Sigmoid colon (tissue), 7 donors: Measurements from ENCODE around the gene CDH23. TPM values are rescaled to one million over a fixed set of nuclear protein-coding genes. Genes with fewer than 3 reads are reported as not detected.

Source experiments
- DNase-seq: peaks from one replicate; pipeline ENCODE4 v3.0.0-alpha.2; 2019
- H3K27ac ChIP-seq, 4 donors: fragments of 200-600 bp; sonication (generic); one replicate each; pipeline ENCODE4 v1.5.1; 2016 to 2019; ENCODE audit warnings: mild to moderate bottlenecking in 1 of 4
- H3K27me3 ChIP-seq, 3 donors: fragments of 200-600 bp; sonication (generic); one replicate each; pipeline ENCODE4 v1.5.1; 2019; ENCODE audit warnings: mild to moderate bottlenecking in 1 of 3
- H3K36me3 ChIP-seq, 4 donors: fragments of 200-600 bp; sonication (generic); one replicate each; pipeline ENCODE4 v1.5.1; 2016 to 2019
- H3K4me1 ChIP-seq, 4 donors: fragments of 200-600 bp; sonication (generic); one replicate each; pipeline ENCODE4 v1.5.1; 2017 to 2019
- H3K4me3 ChIP-seq, 4 donors: fragments of 200-600 bp; sonication (generic); one replicate each; pipeline ENCODE4 v1.5.1; 2017 to 2019; ENCODE audit warnings: mild to moderate bottlenecking in 2 of 4, moderate library complexity in 1 of 4
- H3K9me3 ChIP-seq, 4 donors: fragments of 200-600 bp in 3 of 4; sonication (generic) in 3 of 4; one replicate each; pipeline versions ENCODE4 v1.5.1 to v1.6.1; 2013 to 2019
- EP300 ChIP-seq, 4 donors: sonication (generic); formaldehyde crosslinking; IDR thresholded peaks; one replicate each; pipeline ENCODE4 v1.6.1; 2017; ENCODE audit warnings: antibody characterized with exemption in 4 of 4
- POLR2A ChIP-seq, 2 donors: fragments of 450-650 bp; IDR thresholded peaks; one replicate each; pipeline ENCODE4 v1.6.1; 2016; ENCODE audit warnings: antibody characterized with exemption in 2 of 2, mild to moderate bottlenecking in 2 of 2, moderate library complexity in 2 of 2
- POLR2AphosphoS5 ChIP-seq, 4 donors: sonication (generic); formaldehyde crosslinking; IDR thresholded peaks; one replicate each; pipeline ENCODE4 v1.6.1; 2017; ENCODE audit warnings: antibody characterized with exemption in 4 of 4
- whole genome bisulfite sequencing, 2 donors: extraction: QIAGEN DNeasy Blood & Tissue Kit; methylation state at CpG; one replicate each; pipeline ENCODE4 v1.1.7; 2013; 5-methylcytosine and 5-hydroxymethylcytosine counted together
- intact Hi-C: fragments of 100-400 bp; cut with DNase I; formaldehyde crosslinking; loops from one replicate; pipeline ENCODE4 v1.15.1; 2023
- polyA plus RNA-seq, 3 donors: library from polyadenylated mRNA; stranded (reverse); fragments of 200-250 nt; gene quantifications; one replicate each; pipeline ENCODE4 v1.2.3, GENCODE V29; 2013
- total RNA-seq, 4 donors: library from RNA; depleted of rRNA; stranded (reverse); fragments of >200 nt; gene quantifications; one replicate each; pipeline ENCODE4 v1.1.0, GENCODE V29; 2016
- TF ChIP-seq, protein P1 (sequence below), 4 experiments: fragments of 450-650 bp in 3 of 4; fragments of 200-600 bp in 1 of 4; IDR thresholded peaks; one replicate each; pipeline ENCODE4 v1.5.1; 2016 to 2019; ENCODE audit warnings: antibody characterized with exemption in 4 of 4, mild to moderate bottlenecking in 3 of 4, moderate library complexity in 2 of 4
- donor health status: healthy with polysubstance abuse.
- donor health status: Bipolar disorder and iron deficiency.
- donor health status: healthy.

CDH23 gene
- total and polyA plus RNA-seq, 7 donors = 1.5 to 7.2 (median 3.0) TPM

DNA sequence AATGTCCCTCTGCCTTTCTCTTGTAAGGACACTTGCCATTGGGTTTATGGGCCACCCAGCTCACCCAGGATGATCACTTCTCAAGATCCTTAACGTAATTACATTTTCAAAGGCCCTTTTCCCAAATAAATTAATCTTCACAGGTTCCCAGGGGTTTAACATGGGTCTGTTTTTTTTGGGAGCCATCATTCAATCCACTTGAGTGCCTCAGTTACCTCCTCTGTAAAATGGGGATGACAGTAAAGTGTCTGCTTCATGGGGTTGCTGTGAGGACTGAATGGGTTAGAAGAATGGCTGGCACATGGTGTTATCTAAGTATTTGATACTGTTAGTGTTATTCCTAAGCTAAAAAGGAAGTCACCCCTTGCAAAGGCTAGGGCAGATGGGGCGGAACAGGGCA, 315.4 kb downstream of the CDH23 start:
- Histone ChIP-seq H3K4me1 (peaks cover 0 to 45% (median 38%) of the 10 kb centered on the region in 4 donors), H3K27me3 (no peaks in the 10 kb centered on the region), H3K36me3 (no peaks in the 10 kb centered on the region), H3K27ac (peak overlapping the region; percentile 87 to 90 (median 87)), H3K9me3 (no peaks in the 10 kb centered on the region), H3K4me3 (no peak overlapping the region)
- intact Hi-C loops = loop anchor here (2.0 to 5.0 kb wide), 4 partner anchors 53 to 399 kb away; partner anchors contain the start of gene CDH23
- TF ChIP-seq POLR2A (IDR thresholded peaks at IDR 0.05) (no peak), EP300 (IDR thresholded peaks at IDR 0.05) (no peak), POLR2AphosphoS5 (IDR thresholded peaks at IDR 0.05) (no peak)
- TF ChIP-seq, protein P1, sequence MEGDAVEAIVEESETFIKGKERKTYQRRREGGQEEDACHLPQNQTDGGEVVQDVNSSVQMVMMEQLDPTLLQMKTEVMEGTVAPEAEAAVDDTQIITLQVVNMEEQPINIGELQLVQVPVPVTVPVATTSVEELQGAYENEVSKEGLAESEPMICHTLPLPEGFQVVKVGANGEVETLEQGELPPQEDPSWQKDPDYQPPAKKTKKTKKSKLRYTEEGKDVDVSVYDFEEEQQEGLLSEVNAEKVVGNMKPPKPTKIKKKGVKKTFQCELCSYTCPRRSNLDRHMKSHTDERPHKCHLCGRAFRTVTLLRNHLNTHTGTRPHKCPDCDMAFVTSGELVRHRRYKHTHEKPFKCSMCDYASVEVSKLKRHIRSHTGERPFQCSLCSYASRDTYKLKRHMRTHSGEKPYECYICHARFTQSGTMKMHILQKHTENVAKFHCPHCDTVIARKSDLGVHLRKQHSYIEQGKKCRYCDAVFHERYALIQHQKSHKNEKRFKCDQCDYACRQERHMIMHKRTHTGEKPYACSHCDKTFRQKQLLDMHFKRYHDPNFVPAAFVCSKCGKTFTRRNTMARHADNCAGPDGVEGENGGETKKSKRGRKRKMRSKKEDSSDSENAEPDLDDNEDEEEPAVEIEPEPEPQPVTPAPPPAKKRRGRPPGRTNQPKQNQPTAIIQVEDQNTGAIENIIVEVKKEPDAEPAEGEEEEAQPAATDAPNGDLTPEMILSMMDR (IDR thresholded peaks at IDR 0.05) = no peak
- DNase-seq = no peak
- 82 to 95% methylated on average over 2 of the region's 2 CpGs for WGBS, 2 donors

DNA sequence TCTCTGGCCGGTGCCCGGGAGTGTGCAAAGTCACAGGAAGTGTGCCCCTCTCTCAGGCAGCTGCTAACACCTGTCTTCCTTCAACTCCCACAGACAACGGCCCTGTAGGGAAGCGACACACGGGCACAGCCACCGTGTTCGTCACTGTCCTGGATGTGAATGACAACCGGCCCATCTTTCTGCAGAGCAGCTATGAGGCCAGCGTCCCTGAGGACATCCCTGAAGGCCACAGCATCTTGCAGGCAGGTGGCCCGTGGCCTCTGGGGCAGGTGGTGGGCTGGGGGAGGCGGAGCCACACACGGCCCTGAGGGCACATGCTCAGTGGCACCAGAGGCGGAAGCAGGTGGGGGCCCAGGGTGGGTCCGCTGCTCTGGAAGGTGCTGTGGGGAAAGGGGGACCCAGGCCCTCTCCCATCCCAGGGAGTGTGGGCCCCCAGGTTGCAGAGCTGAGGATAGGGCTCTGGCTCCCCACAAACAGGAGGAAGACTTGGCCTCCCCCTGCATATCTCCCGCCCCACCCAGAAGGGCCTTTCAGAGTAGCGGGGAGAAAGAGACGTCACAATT, 315.9 kb downstream of the CDH23 start:
- H3K4me3 ChIP-seq = no peak overlapping the region
- no peaks in the 10 kb centered on the region for H3K9me3 ChIP-seq
- H3K36me3 ChIP-seq = no peaks in the 10 kb centered on the region
- H3K27me3 ChIP-seq = no peaks in the 10 kb centered on the region
- WGBS, 2 donors = 65 to 87% methylated on average over 17 of the region's 17 CpGs
- intact Hi-C loops = loop anchor here (1.0 to 5.0 kb wide), 5 partner anchors 52 to 400 kb away; partner anchors contain the start of genes CDH23 and VSIR
- peaks cover 0 to 49% (median 38%) of the 10 kb centered on the region in 4 donors for H3K4me1 ChIP-seq
- DNase-seq = no peak
- peak overlapping the region; percentile 87 to 90 (median 87) for H3K27ac ChIP-seq
- TF ChIP-seq, protein P1 (IDR thresholded peaks at IDR 0.05) = no peak
- no peak for TF ChIP-seq EP300 (IDR thresholded peaks at IDR 0.05)
- no peak for TF ChIP-seq POLR2AphosphoS5 (IDR thresholded peaks at IDR 0.05)
- TF ChIP-seq POLR2A (IDR thresholded peaks at IDR 0.05) = no peak

DNA sequence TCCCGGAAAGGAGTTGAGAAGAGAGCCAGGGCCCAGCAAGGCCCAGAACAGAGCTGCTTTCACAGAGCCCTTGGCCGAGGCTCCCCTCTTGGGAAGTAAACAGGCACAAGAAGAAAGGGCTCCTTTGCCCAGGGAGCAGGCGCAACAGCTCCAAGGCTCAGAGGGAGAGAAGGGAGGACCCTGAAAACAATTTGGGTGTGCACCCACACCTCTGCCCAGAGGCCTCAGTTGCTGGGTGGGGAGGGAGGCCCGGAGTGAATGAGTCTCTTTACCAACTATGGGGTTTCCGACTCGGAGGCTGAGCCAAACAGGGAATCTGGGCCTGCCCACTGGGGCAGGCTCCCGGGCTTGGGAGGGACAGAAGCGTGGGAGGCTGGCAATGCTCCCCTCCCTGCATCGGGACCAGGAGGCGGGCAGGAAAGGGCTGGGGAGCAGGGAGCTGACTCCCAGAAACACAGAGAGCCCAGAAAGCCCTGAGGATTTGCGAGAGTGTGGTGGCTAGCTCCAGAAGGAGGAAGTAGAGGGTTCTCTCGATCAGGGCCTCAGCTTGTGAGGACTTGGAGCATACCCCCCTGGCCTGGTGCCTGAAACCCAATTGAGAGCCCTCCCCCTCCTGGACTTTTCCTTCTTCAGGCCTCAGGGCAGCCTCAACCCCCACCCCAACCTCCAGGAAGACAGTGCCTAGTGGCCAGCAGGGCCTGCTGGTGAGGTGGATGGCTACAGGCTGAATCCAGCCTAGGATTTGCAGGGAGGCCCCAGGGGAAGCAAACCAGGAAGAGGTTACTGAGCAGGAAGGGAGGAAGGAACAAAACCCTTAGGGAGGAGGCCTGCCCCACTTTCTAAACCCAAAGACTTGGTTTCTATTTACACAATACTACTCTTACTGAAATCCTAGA, 316.7 kb downstream of the CDH23 start:
- TF ChIP-seq, protein P1 (IDR thresholded peaks at IDR 0.05) = peak in 1 of 4 experiments; percentile 10
- TF ChIP-seq EP300 (IDR thresholded peaks at IDR 0.05) = no peak
- peak; percentile 43 to 72 (median 59) for TF ChIP-seq POLR2AphosphoS5 (IDR thresholded peaks at IDR 0.05)
- no peak for TF ChIP-seq POLR2A (IDR thresholded peaks at IDR 0.05)
- Histone ChIP-seq H3K36me3 (no peaks in the 10 kb centered on the region), H3K27me3 (no peaks in the 10 kb centered on the region), H3K9me3 (no peaks in the 10 kb centered on the region), H3K4me3 (no peak overlapping the region), H3K27ac (peak overlapping the region; percentile 87 to 90 (median 87)), H3K4me1 (peaks cover 0 to 53% (median 38%) of the 10 kb centered on the region in 4 donors)
- intact Hi-C loops = loop anchor here (1.0 to 5.0 kb wide), 5 partner anchors 51 to 401 kb away; partner anchors contain the start of genes CDH23 and VSIR
- DNase-seq = peak; percentile 96
- 51 to 70% methylated on average over 12 of the region's 12 CpGs for WGBS, 2 donors

DNA sequence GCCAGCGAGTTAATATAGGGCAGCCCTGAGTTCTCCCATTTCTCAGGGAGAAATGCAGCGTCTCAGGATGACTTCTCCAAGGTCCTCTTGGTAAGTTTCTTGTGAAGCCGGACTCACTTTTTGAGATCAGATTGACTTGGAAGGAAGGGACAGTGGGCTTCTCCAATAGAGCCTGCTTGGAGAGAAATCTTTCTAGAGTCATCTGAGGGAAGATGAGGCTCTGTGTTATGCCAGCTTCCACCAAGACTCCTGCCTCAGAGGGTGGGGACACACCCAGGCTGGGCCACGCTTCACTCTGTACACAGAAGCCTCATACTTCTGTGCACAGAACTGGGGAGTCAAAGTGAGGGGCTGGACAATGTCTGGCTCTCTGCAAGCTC, 317.3 kb downstream of the CDH23 start:
- intact Hi-C loops = loop anchor here (5.0 kb wide), 2 partner anchors 317 to 337 kb away; partner anchors contain the start of gene CDH23
- WGBS, 2 donors = 58 to 66% methylated on average over 4 of the region's 4 CpGs
- Histone ChIP-seq H3K27ac (peak overlapping the region; percentile 87 to 90 (median 87)), H3K36me3 (no peaks in the 10 kb centered on the region), H3K4me3 (no peak overlapping the region), H3K4me1 (peaks cover 0 to 55% (median 40%) of the 10 kb centered on the region in 4 donors), H3K27me3 (no peaks in the 10 kb centered on the region), H3K9me3 (no peaks in the 10 kb centered on the region)
- TF ChIP-seq POLR2A (IDR thresholded peaks at IDR 0.05) (no peak), EP300 (IDR thresholded peaks at IDR 0.05) (no peak), POLR2AphosphoS5 (IDR thresholded peaks at IDR 0.05) (no peak)
- TF ChIP-seq, protein P1 (IDR thresholded peaks at IDR 0.05) = no peak
- DNase-seq = no peak
